Endothelial cell of umbilical vein (primary cell): ENCODE measurements around the gene TNFRSF1B. TPM values are rescaled to one million over a fixed set of nuclear protein-coding genes. Genes with fewer than 3 reads are reported as not detected.

Experiments used
- BruUV-seq: library from RNA; stranded (reverse); fragments of 400-500 nt; replicated peaks from 2 replicates; lab custom pipeline; 2021; lab: Mats Ljungman, UMichigan
- CTCF ChIA-PET: fragments of 300-600, 350-600 bp; sonication (Branson Sonifier 250); formaldehyde crosslinking; loops from one replicate; lab custom pipeline; 2021; ENCODE audit warnings: antibody characterized with exemption, inconsistent platforms; lab: Charles Lee
- POLR2A ChIA-PET: fragments of 300-600, 350-600 bp; sonication (Branson Sonifier 250); formaldehyde crosslinking; loops from one replicate; lab custom pipeline; 2021; ENCODE audit warnings: antibody characterized with exemption, inconsistent platforms; lab: Charles Lee
- DNase-seq: peaks from one replicate; pipeline ENCODE4 v3.0.0-alpha.2; 2011; ENCODE audit warnings: low read depth, low spot score
- FAIRE-seq: peaks from 2 replicates; lab custom pipeline; 2011; peaks lifted over from hg19 to GRCh38; lab: Jason Lieb, UNC
- H2AFZ ChIP-seq: 2 replicates; pipeline ENCODE4 v1.6.0; 2012; ENCODE audit warnings: low read depth, low read length, control low read depth, inconsistent platforms
- H3K27ac ChIP-seq: 2 replicates; pipeline ENCODE4 v1.5.1; 2011; ENCODE audit warnings: low read depth, mild to moderate bottlenecking, control low read depth, low read length, moderate library complexity; ENCODE audit not compliant: insufficient read depth
- H3K27me3 ChIP-seq, 2 experiments: 2 replicates each; pipeline versions ENCODE4 v1.6.0 to v1.6.1; 2011; ENCODE audit warnings: low read length in 2 of 2, mixed read lengths in 1 of 2; ENCODE audit not compliant: control insufficient read depth in 2 of 2, insufficient read depth in 2 of 2
- H3K36me3 ChIP-seq, 2 experiments: 2 replicates in 1 of 2; 3 replicates in 1 of 2; pipeline ENCODE4 v1.5.1; 2011; ENCODE audit warnings: low read length in 2 of 2, mild to moderate bottlenecking in 1 of 2, moderate library complexity in 1 of 2; ENCODE audit not compliant: control insufficient read depth in 2 of 2, insufficient read depth in 2 of 2; ENCODE audit errors: extremely low read depth in 1 of 2
- H3K4me1 ChIP-seq: 3 replicates; pipeline ENCODE4 v1.5.1; 2011; ENCODE audit warnings: mild to moderate bottlenecking, low read length; ENCODE audit not compliant: control insufficient read depth, insufficient read depth; ENCODE audit errors: extremely low read depth
- H3K4me2 ChIP-seq: 2 replicates; pipeline ENCODE4 v1.6.1; 2011; ENCODE audit warnings: low read length, control low read depth, mixed read lengths; ENCODE audit not compliant: insufficient read depth
- H3K4me3 ChIP-seq, 3 experiments: fragments of 200-600 bp in 1 of 3; sonication (generic), shearing (Covaris generic) in 1 of 3; replicated peaks in 1 of 3; 2 replicates each; pipeline ENCODE4 v1.5.1; 2011 to 2016; ENCODE audit warnings: control low read depth in 3 of 3, low read length in 3 of 3, mild to moderate bottlenecking in 2 of 3, inconsistent platforms in 1 of 3, low read depth in 1 of 3, moderate library complexity in 1 of 3; ENCODE audit not compliant: insufficient read depth in 1 of 3
- H3K79me2 ChIP-seq: 2 replicates; pipeline ENCODE4 v1.6.0; 2012; ENCODE audit warnings: low read length, inconsistent platforms; ENCODE audit not compliant: control insufficient read depth, insufficient read depth
- H3K9ac ChIP-seq: replicated peaks from 2 replicates; pipeline ENCODE3; 2011; ENCODE audit warnings: low read length, control low read depth; ENCODE audit not compliant: insufficient read depth; ENCODE audit errors: extremely low read depth
- H3K9me1 ChIP-seq: replicated peaks from 3 replicates; pipeline ENCODE4 v1.6.0; 2011; ENCODE audit warnings: mild to moderate bottlenecking, low read length; ENCODE audit not compliant: control insufficient read depth, insufficient read depth; ENCODE audit errors: extremely low read depth
- H3K9me3 ChIP-seq: replicated peaks from 2 replicates; pipeline ENCODE4 v1.5.1; 2012; ENCODE audit warnings: low read length, inconsistent platforms; ENCODE audit not compliant: control insufficient read depth, insufficient read depth
- H4K20me1 ChIP-seq: replicated peaks from 2 replicates; pipeline ENCODE3; 2011; ENCODE audit warnings: mild to moderate bottlenecking, low read length; ENCODE audit not compliant: control insufficient read depth, insufficient read depth; ENCODE audit errors: extremely low read depth
- EZH2 ChIP-seq: IDR thresholded peaks from 2 replicates; pipeline ENCODE4 v1.6.1; 2012; ENCODE audit warnings: borderline replicate concordance, low read depth, mild to moderate bottlenecking, moderate library complexity, low read length, inconsistent platforms; ENCODE audit not compliant: severe bottlenecking
- GATA2 ChIP-seq: IDR thresholded peaks from 2 replicates; pipeline ENCODE4 v1.7.0; 2011; ENCODE audit warnings: low read depth, mild to moderate bottlenecking, moderate library complexity, mixed read lengths, low read length; ENCODE audit not compliant: insufficient read length, insufficient read depth
- MYC ChIP-seq: IDR thresholded peaks from one replicate; pipeline ENCODE4 v1.6.1; 2011; ENCODE audit warnings: mild to moderate bottlenecking, low read depth, low read length
- POLR2A ChIP-seq: IDR thresholded peaks from 2 replicates; pipeline ENCODE4 v1.6.1; 2012; ENCODE audit warnings: low read depth, mild to moderate bottlenecking, control low read depth, low read length
- POLR2AphosphoS5 ChIP-seq: IDR thresholded peaks from 2 replicates; pipeline ENCODE4 v1.6.1; 2012; ENCODE audit warnings: low read depth, mild to moderate bottlenecking, control low read depth, low read length, moderate library complexity; ENCODE audit not compliant: insufficient read depth
- dilution Hi-C: fragments of 300-500 bp; cut with MboI; formaldehyde crosslinking; loops from one replicate; pipeline ENCODE4 v1.15.0; 2019; ENCODE audit warnings: low sequenced_read_pairs; ENCODE audit not compliant: extremely low pct_ligation_motif_present
- intact Hi-C: fragments of 100-400 bp; cut with micrococcal nuclease; formaldehyde crosslinking; loops from one replicate; pipeline ENCODE4 v1.10.0; 2022
- polyA plus RNA-seq, 4 experiments: library from polyadenylated mRNA; depleted of rRNA in 3 of 4; stranded (reverse) in 3 of 4; unstranded in 1 of 4; fragments of >200 nt; gene quantifications; 2 replicates each; pipeline versions ENCODE4 v1.2.1 to v1.2.3, GENCODE V29; 2011 to 2012; ENCODE audit warnings: missing spikeins in 1 of 4
- total RNA-seq: library from RNA; stranded (reverse); gene quantifications from 2 replicates; pipeline ENCODE4 v1.2.3, GENCODE V29; 2021
- TF ChIP-seq, protein P1 (sequence below), 2 donors: IDR thresholded peaks; 1 replicate in 1 of 2; 2 replicates in 1 of 2; pipeline ENCODE4 v1.5.1; 2011; ENCODE audit warnings: low read length in 2 of 2, mild to moderate bottlenecking in 2 of 2, moderate library complexity in 2 of 2, control low read depth in 1 of 2, inconsistent platforms in 1 of 2, low read depth in 1 of 2; ENCODE audit not compliant: insufficient read depth in 1 of 2; ENCODE audit errors: extremely low read depth in 1 of 2
- TF ChIP-seq, protein P2 (sequence below): IDR thresholded peaks from 2 replicates; pipeline ENCODE4 v1.6.1; 2011; ENCODE audit not compliant: insufficient read depth, insufficient read length

The TNFRSF1B gene
- total and polyA plus RNA-seq, 2 donors (not counting 3 experiments of a cell fraction or from before 2014, with no cell fraction given) = 53.6 to 65.9 TPM

DNA sequence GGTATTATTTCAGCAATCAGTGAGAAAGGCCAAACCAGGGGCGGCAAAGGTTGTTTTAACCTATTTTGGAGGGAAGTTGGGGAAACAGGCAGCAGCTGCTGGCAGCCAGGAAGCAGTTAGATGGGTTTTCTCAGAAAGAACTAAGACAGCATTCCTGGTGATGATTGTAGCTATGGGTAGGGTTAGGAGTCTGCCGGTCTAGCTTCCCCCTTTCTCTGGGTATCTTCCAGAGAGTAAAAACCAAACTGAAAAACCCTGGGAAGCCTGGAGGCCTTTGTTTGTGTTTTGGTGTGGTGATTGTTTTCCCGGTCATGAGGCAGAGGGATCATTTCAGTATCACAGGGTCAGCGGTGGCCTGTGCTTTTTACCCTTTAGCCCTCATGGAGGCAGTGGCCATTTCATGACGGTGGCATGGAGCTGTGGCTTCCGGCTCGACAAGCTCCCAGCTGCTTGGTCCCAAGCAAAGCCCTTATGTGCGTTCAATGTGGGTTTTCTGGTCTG is 19.5 kb upstream of the TNFRSF1B start:
- no peak overlapping the region for H3K4me2 ChIP-seq
- no peaks in the 10 kb centered on the region for H4K20me1 ChIP-seq
- H3K27me3 ChIP-seq = no peaks in the 10 kb centered on the region
- peak overlapping the region; percentile 75 for H3K27ac ChIP-seq
- CTCF ChIA-PET = interaction anchor here (0.6 to 2.8 kb wide), 10 partner anchors 9 to 32 kb away, joined by 3 to 8 read pairs (median 6); no protein-coding TSS in a partner anchor
- TSS peak; percentile 16 for BruUV-seq
- POLR2A ChIA-PET = interaction anchor here (0.5 to 0.9 kb wide), 2 partner anchors 14 to 39 kb away, joined by 3 to 4 read pairs; no protein-coding TSS in a partner anchor
- peaks cover 29% of the 10 kb centered on the region for H3K4me1 ChIP-seq
- DNase-seq = peak; percentile 93
- H3K79me2 ChIP-seq = no peaks in the 10 kb centered on the region
- no peak overlapping the region for H3K4me3 ChIP-seq
- H3K9ac ChIP-seq = no peak overlapping the region
- H3K36me3 ChIP-seq = no peaks in the 10 kb centered on the region
- dilution Hi-C loops = no loop called here
- no peaks in the 10 kb centered on the region for H3K9me3 ChIP-seq
- intact Hi-C loops = loop anchor here (1.0 kb wide), 3 partner anchors 14 to 31 kb away; partner anchors contain the start of gene TNFRSF1B
- TF ChIP-seq, protein P1, sequence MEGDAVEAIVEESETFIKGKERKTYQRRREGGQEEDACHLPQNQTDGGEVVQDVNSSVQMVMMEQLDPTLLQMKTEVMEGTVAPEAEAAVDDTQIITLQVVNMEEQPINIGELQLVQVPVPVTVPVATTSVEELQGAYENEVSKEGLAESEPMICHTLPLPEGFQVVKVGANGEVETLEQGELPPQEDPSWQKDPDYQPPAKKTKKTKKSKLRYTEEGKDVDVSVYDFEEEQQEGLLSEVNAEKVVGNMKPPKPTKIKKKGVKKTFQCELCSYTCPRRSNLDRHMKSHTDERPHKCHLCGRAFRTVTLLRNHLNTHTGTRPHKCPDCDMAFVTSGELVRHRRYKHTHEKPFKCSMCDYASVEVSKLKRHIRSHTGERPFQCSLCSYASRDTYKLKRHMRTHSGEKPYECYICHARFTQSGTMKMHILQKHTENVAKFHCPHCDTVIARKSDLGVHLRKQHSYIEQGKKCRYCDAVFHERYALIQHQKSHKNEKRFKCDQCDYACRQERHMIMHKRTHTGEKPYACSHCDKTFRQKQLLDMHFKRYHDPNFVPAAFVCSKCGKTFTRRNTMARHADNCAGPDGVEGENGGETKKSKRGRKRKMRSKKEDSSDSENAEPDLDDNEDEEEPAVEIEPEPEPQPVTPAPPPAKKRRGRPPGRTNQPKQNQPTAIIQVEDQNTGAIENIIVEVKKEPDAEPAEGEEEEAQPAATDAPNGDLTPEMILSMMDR (IDR thresholded peaks at IDR 0.05; ENCODE audit: extremely low read depth in 1 of 2, insufficient read depth in 1 of 2, low read depth in 1 of 2, low read length in 2 of 2) = no peak
- TF ChIP-seq EZH2 = no peak
- no peak for TF ChIP-seq GATA2
- peak; percentile 16 for TF ChIP-seq POLR2AphosphoS5
- TF ChIP-seq MYC = no peak
- TF ChIP-seq, protein P2, sequence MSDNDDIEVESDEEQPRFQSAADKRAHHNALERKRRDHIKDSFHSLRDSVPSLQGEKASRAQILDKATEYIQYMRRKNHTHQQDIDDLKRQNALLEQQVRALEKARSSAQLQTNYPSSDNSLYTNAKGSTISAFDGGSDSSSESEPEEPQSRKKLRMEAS = no peak
- TF ChIP-seq POLR2A = no peak
- peak; percentile 93 for FAIRE-seq
- H3K9me1 ChIP-seq = no peaks in the 10 kb centered on the region
- H2AFZ ChIP-seq = peak overlapping the region; percentile 72
